Stimulated activated CD8-positive, alpha-beta memory T cell treated with anti-CD3 and anti-CD28 coated beads, Interleukin-4, amount 100 ng/mL, for 48 hours (primary cell): ENCODE results near the gene OVOL1.
"Not testable (repeated sequence)": the region's sequence is repeated elsewhere in the genome, so short reads cannot be mapped to it uniquely, and the experiment has no call there.

Experiments
- DNase-seq: peaks from one replicate; pipeline ENCODE4 v3.0.0-alpha.2; 2020

OVOL1 gene

DNA sequence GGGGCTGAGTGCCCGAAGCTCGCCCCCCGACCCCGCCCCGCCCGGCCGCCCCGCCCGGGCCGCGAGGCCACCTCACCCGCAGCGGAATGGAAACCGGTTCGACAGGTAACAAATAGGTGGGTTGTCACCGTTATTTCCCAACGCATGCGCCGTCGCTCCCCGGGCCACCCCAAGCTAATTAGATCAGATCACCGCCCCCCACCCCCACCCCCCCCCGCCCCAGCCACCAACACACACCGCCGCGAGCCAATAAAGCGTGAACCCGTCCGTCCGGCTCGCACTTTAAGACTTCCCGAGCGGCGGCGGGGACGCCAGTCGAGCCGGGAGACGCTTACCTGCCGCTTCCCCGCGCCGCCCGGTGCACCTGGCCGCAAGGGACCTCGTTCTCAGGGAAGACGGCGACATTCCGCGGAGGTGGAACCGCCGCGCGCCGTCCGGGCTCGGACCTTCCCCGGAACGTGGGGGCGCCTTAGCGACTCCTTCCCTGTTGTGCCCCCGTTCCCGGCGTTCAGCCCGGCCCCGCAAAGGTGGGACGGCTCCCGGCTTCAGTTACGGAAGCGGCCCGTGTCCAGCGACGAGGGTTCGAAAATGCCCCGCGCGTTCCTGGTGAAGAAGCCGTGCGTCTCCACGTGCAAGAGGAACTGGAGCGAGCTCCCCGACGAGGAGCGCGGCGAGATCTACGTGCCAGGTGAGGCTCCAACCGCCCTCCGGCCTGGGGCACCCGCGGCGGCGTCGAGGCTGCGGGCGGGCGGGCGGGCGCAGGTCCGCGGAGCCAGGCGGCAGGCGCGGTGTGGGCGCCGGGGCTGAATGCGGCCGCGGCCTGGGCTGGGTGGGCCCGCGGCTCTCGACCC lies at the start of gene OVOL1:
OVOL1 (plus strand) TSS at position 278 of the 851 bp plus-strand sequence; CDS start at position 589, 311 bp downstream.
- DNase-seq = no peak

DNA sequence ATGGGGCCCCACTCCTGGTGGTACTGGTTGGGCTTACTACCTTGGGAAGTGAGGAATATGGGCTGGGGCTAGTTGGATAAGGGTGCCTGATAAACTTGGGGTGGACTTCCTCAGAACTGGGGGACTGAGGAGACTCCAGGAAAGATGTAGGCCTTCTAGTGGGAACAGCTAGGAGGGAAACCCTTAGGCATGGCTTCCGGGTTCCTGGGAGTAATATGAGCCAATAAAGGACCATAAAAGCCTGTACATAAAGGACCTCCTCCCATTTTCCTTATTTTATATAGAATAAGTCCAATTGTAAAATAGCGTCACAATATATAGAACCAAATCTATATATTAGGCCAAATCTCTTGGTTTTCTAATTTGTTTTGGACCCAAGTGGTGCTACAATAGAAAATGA lies 47.8 kb upstream of the OVOL1 start:
- DNase-seq = no peak

DNA sequence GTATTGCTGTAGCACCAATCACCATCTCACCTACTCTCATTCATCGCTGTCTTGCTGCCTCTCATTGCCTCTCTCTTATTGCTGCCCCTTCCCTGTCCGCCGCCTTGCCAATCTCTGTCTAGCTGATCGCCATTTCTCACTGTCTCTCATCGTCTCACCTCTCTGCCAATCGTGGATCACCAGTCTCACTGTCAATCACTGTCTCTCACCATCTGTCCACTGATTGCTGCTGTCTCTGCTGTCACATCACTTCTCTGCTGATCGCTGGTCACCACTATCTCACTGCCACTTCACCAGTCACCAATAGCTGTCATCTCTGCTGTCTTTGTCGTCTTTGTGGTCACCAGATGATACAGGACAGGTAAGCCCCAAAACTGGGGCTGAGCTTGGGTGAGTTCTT lies 45.7 kb upstream of the OVOL1 start:
- no peak for DNase-seq

DNA sequence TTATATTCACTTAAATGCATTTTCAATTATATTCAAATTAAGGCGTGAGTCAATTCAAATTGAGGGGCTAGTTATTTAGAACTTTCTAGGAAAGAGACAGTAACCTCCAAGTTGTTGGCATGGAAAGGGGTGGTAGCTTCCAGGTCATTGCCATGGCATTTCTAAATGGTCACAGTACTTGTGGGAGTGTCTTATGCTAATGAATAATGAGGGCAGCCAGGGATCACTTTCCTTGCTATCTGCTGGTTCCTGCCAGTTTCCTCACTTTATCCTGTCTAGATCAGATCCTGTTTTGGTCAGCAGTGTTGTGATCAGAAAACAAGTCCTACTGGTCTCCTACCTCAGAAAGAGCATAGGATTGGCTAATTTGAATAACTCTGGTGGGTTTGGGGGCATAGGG lies 44.5 kb upstream of the OVOL1 start:
- no peak for DNase-seq

DNA sequence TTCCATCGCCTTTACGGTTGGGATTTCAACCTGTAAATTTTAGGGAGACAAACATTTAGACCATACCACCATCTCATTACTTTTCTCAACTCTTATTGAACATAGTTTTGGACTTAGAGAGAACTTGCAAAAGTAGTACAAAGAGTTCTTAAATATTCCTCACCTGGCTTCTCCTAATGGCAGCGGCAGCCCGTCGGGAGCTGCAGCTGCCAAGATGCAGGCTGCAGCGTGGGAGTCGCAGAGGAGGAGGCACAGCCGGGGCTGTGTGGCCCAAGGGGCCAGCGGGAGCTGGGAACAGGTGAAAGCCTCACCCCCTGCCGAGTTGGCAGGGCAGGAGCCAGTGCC lies 43.2 kb upstream of the OVOL1 start:
- no peak for DNase-seq

DNA sequence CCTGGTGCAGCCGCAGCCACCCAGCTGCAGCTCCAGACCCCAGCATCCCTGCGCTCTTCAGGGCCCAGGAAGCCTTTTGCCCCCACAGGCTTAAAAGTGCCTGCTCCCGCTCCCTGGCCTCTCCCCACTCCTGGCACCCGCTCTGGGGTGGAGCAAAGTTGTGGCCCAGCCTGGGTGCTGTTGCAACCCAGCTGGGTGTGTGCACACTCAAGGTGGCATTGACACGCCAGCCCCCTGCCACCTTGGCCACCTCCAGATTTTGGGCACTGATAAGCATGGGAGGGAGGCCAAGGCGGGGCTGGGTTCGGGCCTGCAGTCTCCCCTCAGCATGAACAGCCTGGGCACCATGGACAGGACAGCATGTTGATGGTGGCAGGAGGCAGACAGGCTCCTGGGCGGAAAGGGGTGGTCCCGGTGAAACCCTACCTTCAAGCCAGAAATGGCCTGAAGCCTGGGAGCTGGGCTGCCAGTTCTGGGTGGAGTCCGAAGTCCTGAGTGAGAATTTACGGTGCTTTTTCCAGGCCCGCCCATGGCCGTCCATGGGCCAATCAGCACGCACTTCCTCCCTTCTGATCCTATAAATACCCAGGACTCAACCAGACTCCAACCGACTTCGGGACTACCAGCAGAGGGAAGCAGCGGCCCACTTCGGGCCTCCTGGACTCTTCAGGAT lies 42.7 kb upstream of the OVOL1 start:
- no peak for DNase-seq

DNA sequence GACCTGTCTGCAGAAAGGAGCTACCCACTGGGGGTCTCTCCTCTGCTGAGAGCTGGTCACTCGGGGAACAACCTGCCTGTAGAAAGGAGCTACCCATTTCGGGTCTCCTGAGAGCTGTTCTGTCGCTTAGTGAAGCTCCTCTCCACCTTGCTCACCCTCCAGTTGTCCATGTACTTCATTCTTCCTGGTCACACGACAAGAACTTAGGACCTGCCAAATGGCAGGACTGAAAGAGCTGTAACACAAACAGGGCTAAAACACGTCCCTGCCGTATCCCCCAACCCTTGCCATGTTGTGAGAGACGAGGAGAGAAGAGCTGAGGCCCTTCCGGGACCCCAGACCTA lies 42.2 kb upstream of the OVOL1 start:
- no peak for DNase-seq

DNA sequence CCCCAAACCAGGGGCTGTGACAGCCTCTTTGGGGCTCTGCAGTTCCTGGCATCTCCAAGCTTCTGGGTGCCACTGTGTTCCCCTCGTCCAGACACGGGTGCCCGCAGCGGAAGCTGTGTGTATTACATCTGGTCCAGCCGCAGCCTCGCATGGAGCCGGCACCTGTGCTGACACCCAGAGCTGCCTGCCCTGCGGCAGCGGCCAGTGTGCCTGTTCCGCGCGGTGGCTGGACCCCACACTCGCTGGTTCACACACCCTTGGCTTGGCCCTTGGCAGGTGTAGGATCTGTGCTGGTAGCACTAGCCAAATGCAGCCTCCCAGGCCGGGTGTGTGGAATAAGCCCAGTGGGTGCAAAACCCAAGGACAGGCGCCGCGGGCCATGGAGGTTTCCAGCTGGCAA lies 41.8 kb upstream of the OVOL1 start:
- DNase-seq = no peak

DNA sequence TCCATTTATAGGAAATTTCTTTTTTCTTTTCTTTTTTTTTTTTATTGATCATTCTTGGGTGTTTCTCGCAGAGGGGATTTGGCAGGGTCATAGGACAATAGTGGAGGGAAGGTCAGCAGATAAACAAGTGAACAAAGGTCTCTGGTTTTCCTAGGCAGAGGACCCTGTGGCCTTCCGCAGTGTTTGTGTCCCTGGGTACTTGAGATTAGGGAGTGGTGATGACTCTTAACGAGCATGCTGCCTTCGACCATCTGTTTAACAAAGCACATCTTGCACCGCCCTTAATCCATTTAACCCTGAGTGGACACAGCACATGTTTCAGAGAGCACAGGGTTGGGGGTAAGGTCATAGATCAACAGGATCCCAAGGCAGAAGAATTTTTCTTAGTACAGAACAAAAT lies 24.7 kb upstream of the OVOL1 start:
- not testable (repeated sequence) for DNase-seq

DNA sequence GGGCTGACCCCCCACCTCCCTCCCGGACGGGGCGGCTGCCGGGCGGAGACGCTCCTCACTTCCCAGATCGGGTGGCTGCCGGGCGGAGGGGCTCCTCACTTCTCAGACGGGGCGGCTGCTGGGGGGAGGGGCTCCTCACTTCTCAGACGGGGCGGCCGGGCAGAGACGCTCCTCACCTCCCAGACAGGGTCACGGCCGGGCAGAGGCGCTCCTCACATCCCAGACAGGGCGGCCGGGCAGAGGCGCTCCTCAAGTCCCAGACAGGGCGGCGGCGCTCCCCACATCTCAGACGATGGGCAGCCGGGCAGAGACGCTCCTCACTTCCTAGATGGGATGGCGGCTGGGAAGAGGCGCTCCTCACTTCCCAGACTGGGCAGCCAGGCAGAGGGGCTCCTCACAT lies 24.0 kb upstream of the OVOL1 start:
- not testable (repeated sequence) for DNase-seq

DNA sequence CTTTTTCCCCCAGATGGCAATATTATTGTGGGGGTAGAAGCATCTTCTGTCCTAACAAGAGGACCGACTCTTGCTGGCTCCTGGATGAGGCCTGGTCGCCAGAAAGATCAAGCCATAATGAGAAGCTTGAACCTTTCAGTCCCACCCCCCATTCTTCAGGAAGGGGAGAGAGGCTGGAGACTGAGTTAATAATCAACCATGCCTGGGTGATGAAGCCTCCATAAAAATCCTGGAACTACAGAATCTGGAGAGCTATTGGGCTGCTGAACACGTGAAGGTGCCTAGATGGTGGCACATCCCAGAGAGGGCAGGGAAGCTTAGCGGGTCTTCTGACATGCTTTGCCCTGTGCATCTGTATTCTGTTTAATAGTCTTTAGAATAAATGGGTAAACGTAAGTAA lies 22.4 kb upstream of the OVOL1 start:
- no peak for DNase-seq

DNA sequence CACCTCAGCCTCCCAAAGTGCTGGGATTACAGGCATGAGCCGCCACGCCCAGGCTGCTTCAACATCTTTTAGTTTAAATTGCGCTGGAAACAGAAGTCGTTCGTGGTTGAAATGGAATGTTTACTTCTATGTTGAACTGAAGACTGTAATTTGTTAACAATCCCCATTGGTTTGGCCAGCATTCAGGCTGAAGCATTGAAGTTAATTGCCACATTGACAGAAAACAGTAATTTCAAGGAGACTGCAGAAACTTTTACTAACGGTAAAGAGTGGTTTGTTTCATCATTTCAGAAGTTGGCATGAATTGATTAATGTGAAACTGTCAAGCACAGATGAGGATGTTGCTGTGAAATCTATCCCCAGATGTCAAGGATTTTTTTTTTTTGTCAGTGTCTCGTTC lies 20.3 kb upstream of the OVOL1 start:
- DNase-seq = no peak

DNA sequence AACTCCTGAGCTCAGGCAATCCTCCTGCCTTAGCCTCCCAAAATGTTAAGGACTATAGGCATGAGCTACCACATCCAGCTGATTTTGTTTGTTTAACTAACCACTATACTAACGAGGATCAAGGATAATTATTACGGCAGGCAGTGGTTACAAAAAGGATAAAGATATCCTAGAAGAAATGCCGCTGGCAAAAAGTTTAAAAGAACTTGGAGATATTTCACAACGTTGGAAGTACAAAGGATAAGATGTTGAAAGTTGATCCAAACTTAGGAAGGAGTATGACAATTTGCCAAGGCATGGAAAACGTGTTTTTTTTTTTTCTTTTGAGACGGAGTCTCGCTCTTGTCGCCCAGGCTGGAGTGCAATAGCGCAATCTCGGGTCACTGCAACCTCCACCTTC lies 19.5 kb upstream of the OVOL1 start:
- DNase-seq = no peak

DNA sequence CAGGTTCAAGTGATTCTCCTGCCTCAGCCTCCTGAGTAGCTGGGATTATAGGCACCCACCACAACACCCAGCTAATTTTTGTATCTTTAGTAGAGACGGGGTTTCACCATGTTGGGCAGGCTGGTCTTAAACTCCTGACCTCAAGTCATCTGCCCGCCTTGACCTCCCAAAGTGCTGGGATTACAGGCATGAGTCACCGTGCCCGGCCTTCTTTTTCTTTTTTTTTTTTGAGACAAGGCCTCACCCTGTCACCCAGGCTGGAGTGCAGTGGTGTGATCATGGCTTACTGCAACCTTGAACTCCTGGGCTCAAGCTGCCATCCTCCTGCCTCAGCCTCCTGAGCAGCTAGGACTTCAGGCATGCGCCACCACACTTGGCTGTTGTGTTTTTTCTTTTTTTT lies 19.1 kb upstream of the OVOL1 start:
- not testable (repeated sequence) for DNase-seq

DNA sequence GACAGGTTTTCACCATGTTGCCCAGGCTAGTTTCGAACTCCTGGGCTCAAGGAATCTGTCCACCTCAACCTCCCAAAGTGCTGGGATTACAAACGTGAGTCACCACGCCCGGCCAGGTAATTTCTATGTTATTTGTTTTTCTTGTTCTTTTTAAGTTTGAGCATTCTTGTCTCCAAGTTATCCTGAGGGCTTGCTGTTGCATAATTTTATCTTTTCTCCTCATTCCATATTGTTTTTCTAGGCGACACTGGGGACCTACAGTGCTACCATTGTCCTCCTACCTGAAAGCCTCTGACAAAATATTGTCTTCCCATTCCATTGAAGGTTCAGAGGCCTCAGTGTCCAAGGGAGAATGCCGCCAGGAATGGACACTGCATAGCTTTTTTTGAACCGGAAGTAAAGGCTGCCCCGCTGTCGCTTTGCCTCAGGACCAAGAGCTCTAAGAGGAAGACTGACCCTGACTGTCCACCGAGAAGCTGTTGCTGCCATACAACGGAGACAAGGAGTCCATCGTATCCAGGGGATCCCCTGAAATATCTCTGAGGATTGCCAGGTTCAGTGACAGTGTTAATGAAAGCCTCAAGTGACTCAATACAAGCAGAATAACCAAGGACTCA lies 15.8 kb upstream of the OVOL1 start:
- DNase-seq = no peak

DNA sequence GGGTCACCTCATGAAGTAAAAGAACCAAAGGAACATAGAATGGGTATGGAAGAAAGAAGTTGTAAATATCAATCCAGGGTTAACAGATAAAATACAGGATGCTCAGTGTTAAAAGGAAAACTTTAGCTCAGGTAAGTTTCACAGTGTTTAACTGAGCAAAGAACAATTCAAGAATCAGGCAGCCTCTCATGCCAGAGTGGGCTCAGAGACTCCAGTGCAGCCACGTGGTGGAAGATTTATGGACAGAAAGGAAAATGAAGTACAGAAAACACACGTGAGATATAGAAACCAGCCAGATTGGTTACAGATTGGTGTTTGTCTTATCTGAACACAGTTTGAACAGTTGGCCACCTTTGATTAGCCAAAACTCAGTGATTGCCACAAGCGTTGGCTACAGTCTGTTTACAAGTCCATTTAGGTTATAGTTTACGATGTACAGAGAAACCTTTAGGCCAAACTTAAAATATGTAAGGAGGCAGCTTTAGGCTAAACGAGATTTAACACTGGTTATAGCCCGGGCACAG lies 15.2 kb upstream of the OVOL1 start:
- no peak for DNase-seq

DNA sequence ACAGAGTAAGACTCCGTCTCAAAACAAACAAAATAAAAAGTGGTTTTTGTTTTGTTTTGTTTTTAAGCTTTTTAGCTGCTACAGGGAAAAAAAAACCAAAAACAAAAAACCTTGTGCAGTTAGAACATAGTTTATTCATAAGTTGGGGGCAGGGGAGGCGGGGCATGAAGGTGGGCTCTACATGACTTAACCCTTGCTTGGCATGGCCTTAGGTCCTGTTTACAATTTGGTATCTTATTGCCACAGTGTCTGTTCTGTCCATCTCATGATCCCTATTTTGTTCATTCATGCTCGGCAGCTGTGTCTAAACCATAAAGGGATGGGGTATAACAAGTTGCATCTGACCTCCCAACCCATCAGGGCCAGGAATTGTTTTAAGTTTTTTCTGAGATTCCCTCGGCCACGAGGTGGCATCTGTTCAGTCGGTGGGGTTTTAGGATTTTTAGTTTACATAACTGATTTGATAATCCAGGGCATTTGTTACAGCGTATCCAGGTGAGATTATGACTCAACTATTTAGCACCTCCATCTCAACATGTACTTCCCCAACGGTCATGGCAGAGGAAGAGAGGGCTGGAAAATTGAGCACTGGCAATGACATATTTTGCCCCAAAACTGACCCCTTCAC lies 13.0 kb upstream of the OVOL1 start:
- DNase-seq = no peak

DNA sequence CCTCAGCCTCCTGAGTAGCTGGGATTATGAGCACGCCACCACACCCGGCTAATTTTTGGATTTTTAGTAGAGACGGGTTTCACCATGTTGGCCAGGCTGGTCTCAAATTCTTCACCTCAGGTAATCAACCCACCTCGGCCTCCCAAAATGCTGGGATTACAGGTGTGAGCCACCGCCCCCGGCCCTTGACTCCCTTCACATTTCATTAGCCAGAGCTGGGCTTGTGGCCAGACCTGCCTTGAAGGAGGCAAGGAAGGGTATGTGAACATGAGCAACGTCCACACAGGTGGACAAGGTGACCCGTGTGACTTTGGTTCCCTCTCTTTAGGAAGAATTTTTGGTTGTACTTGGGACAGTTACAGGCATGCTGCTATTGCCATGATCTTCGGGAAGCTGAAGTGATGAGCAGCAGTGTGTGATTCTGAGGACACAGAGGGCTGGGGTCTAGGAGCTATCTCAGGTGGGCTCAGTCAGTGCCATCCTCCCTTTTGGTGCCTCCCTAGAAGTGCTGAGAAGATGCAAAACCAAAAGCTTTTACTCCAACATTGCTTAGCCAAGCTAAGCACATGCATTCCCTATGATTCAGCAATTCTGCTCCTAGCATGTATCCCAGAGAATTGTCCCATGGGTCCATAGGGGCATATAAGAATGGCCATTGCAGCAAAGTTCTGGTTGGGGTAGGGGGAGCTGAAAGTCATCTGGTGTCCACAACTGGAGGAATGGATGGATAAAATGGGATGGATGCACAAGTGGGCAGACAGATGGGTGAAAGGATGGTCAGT lies 12.1 kb upstream of the OVOL1 start:
- no peak for DNase-seq

DNA sequence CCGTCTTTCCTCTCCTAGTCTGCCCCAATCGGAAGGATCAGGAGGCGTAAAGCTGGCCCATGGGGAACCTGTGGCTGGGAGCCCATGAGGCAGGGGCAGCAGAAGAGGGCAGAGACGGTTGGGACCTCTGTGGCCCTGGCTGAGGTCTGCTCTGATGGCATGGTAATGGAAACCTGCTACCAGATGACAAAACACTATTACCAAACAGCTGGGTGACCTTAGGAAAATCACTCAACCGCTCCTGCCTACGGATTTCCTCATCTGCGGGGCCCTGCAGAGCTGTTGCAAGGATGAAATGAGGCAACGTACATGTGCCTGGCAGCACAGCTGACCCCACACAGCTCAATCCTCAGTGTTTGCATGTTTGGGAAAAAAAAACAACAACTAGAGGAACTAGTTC lies 10.7 kb upstream of the OVOL1 start:
- DNase-seq = no peak

DNA sequence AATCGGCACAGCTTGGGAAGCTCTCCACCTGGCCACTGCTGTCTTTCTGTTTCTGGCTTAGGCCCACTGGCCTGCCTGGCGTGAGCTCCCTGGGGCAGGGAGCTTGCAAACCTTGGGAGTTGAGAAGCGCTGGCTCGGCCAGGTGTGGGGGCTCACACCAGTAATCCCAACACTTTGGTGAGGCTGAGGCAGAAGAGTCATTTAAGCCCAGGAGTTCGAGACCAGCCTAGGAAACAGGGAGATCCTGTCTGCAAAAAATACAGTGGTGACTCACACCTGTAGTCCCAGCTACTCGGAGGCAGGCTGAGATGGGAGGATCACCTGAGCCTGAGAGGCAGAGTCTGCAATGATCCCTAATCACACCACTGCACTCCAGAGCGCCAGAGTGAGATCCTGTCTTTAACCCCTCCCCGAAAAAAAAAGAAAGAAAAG lies 10.1 kb upstream of the OVOL1 start:
- no peak for DNase-seq

DNA sequence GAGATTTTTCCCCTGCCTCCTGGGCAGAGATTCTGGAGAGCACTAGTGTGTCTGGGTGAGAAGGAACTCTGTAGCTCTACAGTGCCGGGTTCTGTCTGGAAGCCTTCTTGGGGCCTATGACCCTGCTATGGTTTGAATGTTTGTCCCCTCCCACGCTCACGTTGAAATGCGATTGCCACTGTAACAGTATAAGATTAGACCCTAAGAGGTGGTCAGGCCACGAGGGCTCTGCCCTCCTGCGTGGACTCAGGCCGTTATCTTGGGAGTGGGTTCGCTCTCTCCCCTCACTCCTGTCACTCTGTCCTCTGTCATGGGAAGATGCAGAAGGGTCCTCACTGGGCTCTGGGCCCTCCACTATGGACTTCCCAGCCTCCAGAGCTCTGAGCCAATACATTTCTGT lies 9.6 kb upstream of the OVOL1 start:
- DNase-seq = peak; percentile 19

DNA sequence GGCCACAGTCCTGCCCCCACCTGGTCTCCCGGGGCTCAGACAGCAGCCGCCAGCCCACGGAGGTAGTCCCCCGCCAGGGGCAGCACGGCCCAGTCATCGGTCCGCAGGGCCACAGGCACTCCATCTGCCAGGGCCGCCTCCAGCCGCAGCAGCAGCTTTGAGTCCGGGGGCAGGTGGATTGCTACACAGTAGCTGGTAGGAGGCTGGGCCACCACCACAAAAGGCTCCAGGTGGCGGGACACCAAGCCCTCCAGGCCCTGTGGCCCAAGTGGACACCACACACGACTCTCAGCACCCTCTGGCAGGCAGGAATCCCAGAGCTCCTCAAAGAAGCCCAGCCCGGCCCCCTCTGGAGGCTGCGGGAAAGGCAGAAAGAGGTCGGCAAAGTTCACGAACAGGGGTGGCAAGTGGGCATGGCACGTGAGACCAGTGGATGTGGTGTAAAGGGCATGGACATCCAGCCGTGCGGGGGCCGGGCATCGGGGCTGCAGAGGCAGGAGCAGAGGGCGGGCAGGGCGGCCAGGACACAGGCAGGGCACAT lies 9.0 kb upstream of the OVOL1 start:
- peak; percentile 18 for DNase-seq
